22Rv1 (cell line): ENCODE measurements around the gene RGL1.

Source experiments
- CTCF ChIP-seq: fragments of 450-650 bp; IDR thresholded peaks from 2 replicates; pipeline ENCODE4 v1.5.1; 2017; ENCODE audit warnings: mild to moderate bottlenecking
- ZFX ChIP-seq: fragments of 450-650 bp; IDR thresholded peaks from 2 replicates; pipeline ENCODE4 v1.6.1; 2017; ENCODE audit warnings: antibody characterized with exemption, borderline replicate concordance

GRCh38 chr1:183844806-183845205 is 39.9 kb downstream of the RGL1 start:
- TF ChIP-seq CTCF (no peak), ZFX (no peak)
